HL-60 (cell line): ENCODE measurements around the gene ADGRL2.

ENCODE experiments used
- DNase-seq, 2 experiments: peaks; one replicate each; pipeline ENCODE4 v3.0.0-alpha.2; 2010 to 2020; ENCODE audit warnings: low read depth in 1 of 2, low spot score in 1 of 2
- H3K27ac ChIP-seq: fragments of 250-450 bp; sonication (Bioruptor Pico); replicated peaks from 2 replicates; pipeline ENCODE4 v1.5.1; 2020; ENCODE audit warnings: mild to moderate bottlenecking, moderate library complexity
- H3K27me3 ChIP-seq: fragments of 250-450 bp; sonication (Bioruptor Pico); 2 replicates; pipeline ENCODE4 v1.5.1; 2021; ENCODE audit warnings: mild to moderate bottlenecking, moderate library complexity; ENCODE audit not compliant: insufficient read depth, poor library complexity, severe bottlenecking
- H3K4me3 ChIP-seq: replicated peaks from 2 replicates; pipeline ENCODE4 v1.5.1; 2011; ENCODE audit warnings: mild to moderate bottlenecking, control low read depth, low read length; ENCODE audit not compliant: insufficient read depth
- CTCF ChIP-seq: IDR thresholded peaks from one replicate; pipeline ENCODE4 v1.5.1; 2011; ENCODE audit warnings: low read length, control low read depth, inconsistent platforms; ENCODE audit not compliant: insufficient read depth
- GABPA ChIP-seq: IDR thresholded peaks from 2 replicates; pipeline ENCODE4 v1.6.1; 2012; ENCODE audit warnings: low read depth
- POLR2AphosphoS5 ChIP-seq: IDR thresholded peaks from 2 replicates; pipeline ENCODE4 v1.6.1; 2012; ENCODE audit warnings: low read depth
- REST ChIP-seq: IDR thresholded peaks from 2 replicates; pipeline ENCODE4 v1.6.1; 2012; ENCODE audit warnings: low read depth; ENCODE audit not compliant: insufficient replicate concordance
- SPI1 ChIP-seq: IDR thresholded peaks from 2 replicates; pipeline ENCODE4 v1.6.1; 2012; ENCODE audit warnings: low read depth, mild to moderate bottlenecking, borderline replicate concordance

ADGRL2 gene

GRCh38 chr1:81813691-81814090 is 13.0 kb downstream of the ADGRL2 start:
- Histone ChIP-seq H3K4me3 (no peak overlapping the region), H3K27me3 (no peaks in the 10 kb centered on the region), H3K27ac (no peak overlapping the region)
- no peak for TF ChIP-seq GABPA
- TF ChIP-seq CTCF: no peak
- no peak for TF ChIP-seq SPI1
- TF ChIP-seq POLR2AphosphoS5: no peak
- no peak for TF ChIP-seq REST
- no peak for DNase-seq

- TF ChIP-seq SPI1 (no peak), CTCF (no peak), POLR2AphosphoS5 (no peak), GABPA (no peak), REST (no peak)
- Histone ChIP-seq H3K27ac (no peak overlapping the region), H3K4me3 (no peak overlapping the region), H3K27me3 (no peaks in the 10 kb centered on the region)
- DNase-seq: no peak
These were observed 18.9 kb downstream of the ADGRL2 start for GRCh38 chr1:81819613-81820012.

GRCh38 chr1:81820765-81821164 is 20.0 kb downstream of the ADGRL2 start:
- H3K4me3 ChIP-seq: no peak overlapping the region
- H3K27ac ChIP-seq: no peak overlapping the region
- TF ChIP-seq SPI1 (no peak), POLR2AphosphoS5 (no peak), CTCF (no peak), GABPA (no peak), REST (no peak)
- H3K27me3 ChIP-seq: no peaks in the 10 kb centered on the region
- no peak for DNase-seq
